ENCODE data around the gene SELENOI.

DNA sequence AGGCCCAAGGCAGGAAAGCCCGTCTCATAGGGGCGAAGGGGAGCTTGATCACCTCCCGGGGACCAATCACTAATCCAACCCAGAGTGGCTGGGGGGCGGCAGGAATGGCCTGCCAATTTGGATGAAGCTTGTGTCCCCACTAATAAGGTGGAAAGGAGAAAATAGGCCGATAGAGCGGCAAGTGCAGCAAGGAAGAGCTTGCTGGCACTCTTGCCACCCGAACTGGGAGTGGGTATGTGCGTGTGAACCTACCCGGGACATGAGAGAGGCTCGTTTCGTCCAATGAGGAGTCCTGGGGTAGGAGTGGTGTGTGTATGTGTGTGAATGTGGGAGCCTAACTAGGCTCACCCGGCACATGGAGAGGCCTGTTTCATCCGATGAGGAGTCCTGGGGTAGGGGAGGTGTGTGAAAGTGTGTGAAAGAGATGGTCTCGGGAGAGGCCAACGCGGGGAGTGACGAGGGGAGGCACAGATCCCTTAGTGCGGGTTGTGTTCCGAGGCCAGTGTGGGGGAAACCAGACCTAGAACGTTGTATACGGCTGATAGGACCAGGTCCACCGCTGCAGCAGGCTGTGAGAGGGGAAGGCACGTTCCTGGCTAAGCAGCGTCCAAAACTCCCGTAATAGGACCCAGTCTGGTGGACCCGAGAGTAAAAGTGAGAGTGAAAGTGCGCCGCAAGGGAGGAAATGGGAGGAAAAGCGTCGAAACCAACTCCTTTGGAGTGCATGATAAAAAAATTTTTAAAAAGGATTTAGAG lies 47.1 kb upstream of the SELENOI start:
- TF ChIP-seq, protein P1, sequence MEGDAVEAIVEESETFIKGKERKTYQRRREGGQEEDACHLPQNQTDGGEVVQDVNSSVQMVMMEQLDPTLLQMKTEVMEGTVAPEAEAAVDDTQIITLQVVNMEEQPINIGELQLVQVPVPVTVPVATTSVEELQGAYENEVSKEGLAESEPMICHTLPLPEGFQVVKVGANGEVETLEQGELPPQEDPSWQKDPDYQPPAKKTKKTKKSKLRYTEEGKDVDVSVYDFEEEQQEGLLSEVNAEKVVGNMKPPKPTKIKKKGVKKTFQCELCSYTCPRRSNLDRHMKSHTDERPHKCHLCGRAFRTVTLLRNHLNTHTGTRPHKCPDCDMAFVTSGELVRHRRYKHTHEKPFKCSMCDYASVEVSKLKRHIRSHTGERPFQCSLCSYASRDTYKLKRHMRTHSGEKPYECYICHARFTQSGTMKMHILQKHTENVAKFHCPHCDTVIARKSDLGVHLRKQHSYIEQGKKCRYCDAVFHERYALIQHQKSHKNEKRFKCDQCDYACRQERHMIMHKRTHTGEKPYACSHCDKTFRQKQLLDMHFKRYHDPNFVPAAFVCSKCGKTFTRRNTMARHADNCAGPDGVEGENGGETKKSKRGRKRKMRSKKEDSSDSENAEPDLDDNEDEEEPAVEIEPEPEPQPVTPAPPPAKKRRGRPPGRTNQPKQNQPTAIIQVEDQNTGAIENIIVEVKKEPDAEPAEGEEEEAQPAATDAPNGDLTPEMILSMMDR (IDR thresholded peaks at IDR 0.05) = no peak
- no peak for TF ChIP-seq POLR2A (IDR thresholded peaks at IDR 0.05)
